Measurements from ENCODE around the gene DSCAML1. TPM values are rescaled to one million over a fixed set of nuclear protein-coding genes. Genes with fewer than 3 reads are reported as not detected.

Gene DSCAML1
- total and polyA plus RNA-seq, 8 donors, result 0.08 to 2.9 (median 0.45) TPM

DNA sequence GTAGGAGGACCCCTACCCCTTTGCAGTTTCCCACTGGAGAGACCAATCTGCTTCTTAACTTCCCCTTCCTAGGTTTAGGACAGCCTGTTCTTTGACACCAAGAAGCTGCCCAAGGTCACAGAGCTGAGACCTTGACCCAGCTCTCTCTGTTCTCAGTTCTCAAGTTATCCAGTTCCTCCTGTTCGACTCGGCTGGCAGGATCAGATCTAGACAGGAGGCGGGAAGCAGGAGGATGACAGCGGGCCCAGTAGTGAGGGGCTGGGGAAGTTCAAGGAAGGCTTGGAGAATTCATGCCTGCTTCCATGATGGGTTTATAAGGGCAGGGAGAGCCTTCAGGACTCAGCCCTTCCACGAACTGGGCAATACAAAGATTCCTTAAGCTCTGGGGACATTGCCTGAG lies 210.6 kb downstream of the DSCAML1 start:
- intact Hi-C loops (cut with DNase I; ENCODE audit: low total_unique reads), result no loop called here
- no peak overlapping the region for H3K4me3 ChIP-seq

DNA sequence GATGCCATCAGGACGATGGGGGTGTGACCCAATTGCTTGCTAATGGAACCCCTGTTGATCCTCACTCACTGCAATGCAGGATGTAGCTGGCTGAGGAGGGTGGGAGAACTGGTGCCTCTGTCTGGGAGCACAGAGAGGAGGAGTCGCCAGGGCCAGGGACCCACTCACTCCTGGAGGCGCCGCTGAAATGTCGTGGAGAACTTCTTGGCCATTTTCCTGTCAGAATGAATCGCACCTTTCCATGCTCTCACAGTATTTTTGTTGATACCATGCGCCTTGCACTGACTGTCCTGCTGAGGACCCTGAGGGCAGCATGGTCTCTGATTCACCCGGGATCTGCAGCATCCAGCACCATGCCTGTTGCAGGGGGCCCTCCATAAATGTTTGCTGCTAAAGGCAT lies 211.4 kb downstream of the DSCAML1 start:
- DNase-seq, result no peak
- TF ChIP-seq POLR2A (IDR thresholded peaks at IDR 0.05), result no peak
- no peak for TF ChIP-seq POLR2AphosphoS5 (IDR thresholded peaks at IDR 0.05)
- no peak overlapping the region for H3K27ac ChIP-seq
- intact Hi-C loops (cut with DNase I; ENCODE audit: low total_unique reads), result no loop called here
- no peaks in the 10 kb centered on the region for H3K4me1 ChIP-seq
- no peaks in the 10 kb centered on the region for H3K9me3 ChIP-seq
- no peak overlapping the region for H3K4me3 ChIP-seq
- 77 to 82% (median 77%) methylated on average over 8 of the region's 8 CpGs for WGBS, 5 donors
- peaks cover 0 to 42% (median 6%) of the 10 kb centered on the region in 3 donors for H3K27me3 ChIP-seq
- no peaks in the 10 kb centered on the region for H3K36me3 ChIP-seq

More for the DNA sequence above, 210.6 kb downstream of the DSCAML1 start:
- Histone ChIP-seq H3K4me1 (no peaks in the 10 kb centered on the region), H3K36me3 (no peaks in the 10 kb centered on the region), H3K27ac (no peak overlapping the region), H3K9me3 (no peaks in the 10 kb centered on the region), H3K27me3 (peaks cover 0 to 37% (median 6%) of the 10 kb centered on the region in 3 donors)
- WGBS, 5 donors, result 62 to 78% (median 74%) methylated on average over 5 of the region's 5 CpGs
- TF ChIP-seq EP300 (IDR thresholded peaks at IDR 0.05), result no peak
- no peak for TF ChIP-seq POLR2A (IDR thresholded peaks at IDR 0.05)
- TF ChIP-seq, protein P1, sequence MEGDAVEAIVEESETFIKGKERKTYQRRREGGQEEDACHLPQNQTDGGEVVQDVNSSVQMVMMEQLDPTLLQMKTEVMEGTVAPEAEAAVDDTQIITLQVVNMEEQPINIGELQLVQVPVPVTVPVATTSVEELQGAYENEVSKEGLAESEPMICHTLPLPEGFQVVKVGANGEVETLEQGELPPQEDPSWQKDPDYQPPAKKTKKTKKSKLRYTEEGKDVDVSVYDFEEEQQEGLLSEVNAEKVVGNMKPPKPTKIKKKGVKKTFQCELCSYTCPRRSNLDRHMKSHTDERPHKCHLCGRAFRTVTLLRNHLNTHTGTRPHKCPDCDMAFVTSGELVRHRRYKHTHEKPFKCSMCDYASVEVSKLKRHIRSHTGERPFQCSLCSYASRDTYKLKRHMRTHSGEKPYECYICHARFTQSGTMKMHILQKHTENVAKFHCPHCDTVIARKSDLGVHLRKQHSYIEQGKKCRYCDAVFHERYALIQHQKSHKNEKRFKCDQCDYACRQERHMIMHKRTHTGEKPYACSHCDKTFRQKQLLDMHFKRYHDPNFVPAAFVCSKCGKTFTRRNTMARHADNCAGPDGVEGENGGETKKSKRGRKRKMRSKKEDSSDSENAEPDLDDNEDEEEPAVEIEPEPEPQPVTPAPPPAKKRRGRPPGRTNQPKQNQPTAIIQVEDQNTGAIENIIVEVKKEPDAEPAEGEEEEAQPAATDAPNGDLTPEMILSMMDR (IDR thresholded peaks at IDR 0.05), result no peak
- TF ChIP-seq POLR2AphosphoS5 (IDR thresholded peaks at IDR 0.05), result no peak
- DNase-seq, result no peak

DNA sequence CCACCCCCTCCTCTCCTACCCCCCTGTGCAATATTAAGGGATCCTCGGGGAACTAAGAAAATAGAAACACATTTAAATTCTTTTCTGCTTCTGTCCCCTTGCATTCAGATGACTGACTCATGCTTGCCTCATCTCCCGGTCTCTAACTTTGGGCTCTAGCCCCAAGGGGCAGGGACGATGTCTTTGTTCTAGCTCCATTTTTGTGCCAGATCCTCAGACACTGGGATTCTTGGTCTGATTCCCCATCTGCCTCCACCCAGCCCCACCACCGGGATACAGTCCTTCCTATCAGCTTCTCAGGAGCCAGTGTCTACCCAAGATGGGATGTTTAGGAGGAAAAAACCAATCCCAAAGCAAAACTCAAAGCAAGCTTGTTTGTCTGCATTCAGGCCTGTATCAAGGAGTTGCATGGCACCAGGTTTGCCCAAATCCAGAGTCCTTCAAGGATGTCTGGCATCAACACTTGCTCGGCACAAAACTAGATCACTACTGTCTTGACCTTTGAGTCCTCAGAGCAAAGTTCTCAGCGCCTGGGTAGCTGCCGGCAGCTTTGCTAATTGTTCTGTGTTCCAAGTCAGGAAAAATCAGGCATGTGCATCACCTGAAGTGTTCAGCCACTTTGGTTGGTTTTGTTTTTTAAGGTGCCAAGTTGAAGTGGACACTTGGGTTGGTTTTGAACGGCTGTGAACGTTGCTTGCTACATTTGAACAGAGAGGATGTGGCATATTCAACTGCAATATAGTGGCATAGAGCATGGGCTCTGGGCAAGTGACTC lies 212.8 kb downstream of the DSCAML1 start:
- WGBS, 5 donors, result 70 to 80% (median 75%) methylated on average over 9 of the region's 9 CpGs
- Histone ChIP-seq H3K4me3 (no peak overlapping the region), H3K27ac (no peak overlapping the region), H3K9me3 (no peaks in the 10 kb centered on the region), H3K4me1 (no peaks in the 10 kb centered on the region), H3K27me3 (peaks cover 0 to 36% (median 6%) of the 10 kb centered on the region in 3 donors), H3K36me3 (no peaks in the 10 kb centered on the region)
- DNase-seq, result no peak
- intact Hi-C loops (cut with DNase I; ENCODE audit: low total_unique reads), result no loop called here
- TF ChIP-seq, protein P1 (IDR thresholded peaks at IDR 0.05), result no peak
- TF ChIP-seq POLR2A (IDR thresholded peaks at IDR 0.05) (no peak), POLR2AphosphoS5 (IDR thresholded peaks at IDR 0.05) (no peak), EP300 (IDR thresholded peaks at IDR 0.05) (no peak)

DNA sequence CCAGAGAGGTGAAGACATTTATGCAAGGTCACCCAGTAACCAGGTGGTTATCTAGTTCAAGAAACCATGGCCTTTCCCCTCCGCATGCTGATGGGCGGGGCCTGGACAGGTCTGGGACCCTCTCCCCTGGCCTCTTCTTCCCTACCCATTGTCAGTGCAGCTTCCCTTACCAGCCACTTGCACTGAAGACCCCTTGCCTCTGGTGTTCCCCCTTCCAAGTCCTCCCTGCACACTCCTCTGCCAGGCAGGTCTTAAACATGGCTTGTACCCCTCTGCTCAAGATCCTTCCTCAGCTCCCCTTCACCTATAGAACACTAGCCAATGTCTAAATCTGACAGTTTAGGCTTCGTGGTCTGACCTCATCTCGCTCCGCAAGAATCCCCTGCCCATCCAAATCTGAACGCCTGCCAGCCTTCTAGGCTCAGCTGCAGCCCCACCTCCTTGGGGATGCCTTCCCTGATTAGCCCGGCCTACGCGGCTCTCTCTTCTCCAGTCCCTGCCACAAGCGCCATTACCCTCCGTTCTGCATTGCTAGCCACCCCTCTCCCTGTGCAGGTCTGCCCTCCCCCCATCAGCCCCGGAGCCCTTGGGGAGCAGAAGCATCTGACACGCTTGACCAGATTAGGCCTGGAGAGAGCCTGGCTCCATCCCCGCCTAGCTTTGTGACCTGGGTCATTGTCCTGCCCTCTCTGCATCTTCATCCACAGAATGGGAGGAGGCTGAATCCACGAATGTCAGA lies 213.8 kb downstream of the DSCAML1 start:
- no peak overlapping the region for H3K27ac ChIP-seq
- H3K9me3 ChIP-seq, result no peaks in the 10 kb centered on the region
- TF ChIP-seq, protein P1 (IDR thresholded peaks at IDR 0.05), result no peak
- TF ChIP-seq POLR2A (IDR thresholded peaks at IDR 0.05) (no peak), POLR2AphosphoS5 (IDR thresholded peaks at IDR 0.05) (no peak), EP300 (IDR thresholded peaks at IDR 0.05) (no peak)
- no peaks in the 10 kb centered on the region for H3K36me3 ChIP-seq
- intact Hi-C loops (cut with DNase I; ENCODE audit: low total_unique reads), result no loop called here
- H3K4me3 ChIP-seq, result no peak overlapping the region
- 39 to 52% (median 42%) methylated on average over 15 of the region's 15 CpGs for WGBS, 5 donors
- no peaks in the 10 kb centered on the region for H3K4me1 ChIP-seq
- peaks cover 0 to 36% (median 6%) of the 10 kb centered on the region in 3 donors for H3K27me3 ChIP-seq
- peak in 1 of 2 donors; percentile 28 for DNase-seq
